GM12874 (cell line): Measurements from ENCODE around the gene BAAT.

Experiments
- CTCF ChIP-seq: IDR thresholded peaks from 2 replicates; pipeline ENCODE4 v1.5.1; 2011; ENCODE audit warnings: low read depth, mild to moderate bottlenecking, control low read depth, low read length, moderate library complexity; ENCODE audit not compliant: insufficient read depth

BAAT gene

GRCh38 chr9:101414839-101415238, 30.0 kb upstream of the BAAT start:
- TF ChIP-seq CTCF, result no peak

- TF ChIP-seq CTCF, result no peak
Measured at GRCh38 chr9:101409079-101409477, 24.3 kb upstream of the BAAT start.

GRCh38 chr9:101408374-101409078, 23.7 kb upstream of the BAAT start:
- TF ChIP-seq CTCF, result no peak

GRCh38 chr9:101403516-101404285, 18.9 kb upstream of the BAAT start:
- no peak for TF ChIP-seq CTCF

- no peak for TF ChIP-seq CTCF
Measured at GRCh38 chr9:101400120-101400519, 15.3 kb upstream of the BAAT start.

GRCh38 chr9:101399643-101399970, 14.8 kb upstream of the BAAT start:
- no peak for TF ChIP-seq CTCF

- no peak for TF ChIP-seq CTCF
Measured at GRCh38 chr9:101398930-101399642, 14.3 kb upstream of the BAAT start.
